Cerebellar nuclear complex (tissue), 1 donor: ENCODE data around the gene XPO6.
"Not testable (repeated sequence)": the region's sequence is repeated elsewhere in the genome, so short reads cannot be mapped to it uniquely, and the experiment has no call there.

Source experiments
- DNase-seq, 2 experiments: peaks; one replicate each; lab custom pipeline; 2025; lab: John Stamatoyannopoulos, UW

The XPO6 gene, protein sequence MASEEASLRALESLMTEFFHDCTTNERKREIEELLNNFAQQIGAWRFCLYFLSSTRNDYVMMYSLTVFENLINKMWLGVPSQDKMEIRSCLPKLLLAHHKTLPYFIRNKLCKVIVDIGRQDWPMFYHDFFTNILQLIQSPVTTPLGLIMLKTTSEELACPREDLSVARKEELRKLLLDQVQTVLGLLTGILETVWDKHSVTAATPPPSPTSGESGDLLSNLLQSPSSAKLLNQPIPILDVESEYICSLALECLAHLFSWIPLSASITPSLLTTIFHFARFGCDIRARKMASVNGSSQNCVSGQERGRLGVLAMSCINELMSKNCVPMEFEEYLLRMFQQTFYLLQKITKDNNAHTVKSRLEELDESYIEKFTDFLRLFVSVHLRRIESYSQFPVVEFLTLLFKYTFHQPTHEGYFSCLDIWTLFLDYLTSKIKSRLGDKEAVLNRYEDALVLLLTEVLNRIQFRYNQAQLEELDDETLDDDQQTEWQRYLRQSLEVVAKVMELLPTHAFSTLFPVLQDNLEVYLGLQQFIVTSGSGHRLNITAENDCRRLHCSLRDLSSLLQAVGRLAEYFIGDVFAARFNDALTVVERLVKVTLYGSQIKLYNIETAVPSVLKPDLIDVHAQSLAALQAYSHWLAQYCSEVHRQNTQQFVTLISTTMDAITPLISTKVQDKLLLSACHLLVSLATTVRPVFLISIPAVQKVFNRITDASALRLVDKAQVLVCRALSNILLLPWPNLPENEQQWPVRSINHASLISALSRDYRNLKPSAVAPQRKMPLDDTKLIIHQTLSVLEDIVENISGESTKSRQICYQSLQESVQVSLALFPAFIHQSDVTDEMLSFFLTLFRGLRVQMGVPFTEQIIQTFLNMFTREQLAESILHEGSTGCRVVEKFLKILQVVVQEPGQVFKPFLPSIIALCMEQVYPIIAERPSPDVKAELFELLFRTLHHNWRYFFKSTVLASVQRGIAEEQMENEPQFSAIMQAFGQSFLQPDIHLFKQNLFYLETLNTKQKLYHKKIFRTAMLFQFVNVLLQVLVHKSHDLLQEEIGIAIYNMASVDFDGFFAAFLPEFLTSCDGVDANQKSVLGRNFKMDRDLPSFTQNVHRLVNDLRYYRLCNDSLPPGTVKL

DNA sequence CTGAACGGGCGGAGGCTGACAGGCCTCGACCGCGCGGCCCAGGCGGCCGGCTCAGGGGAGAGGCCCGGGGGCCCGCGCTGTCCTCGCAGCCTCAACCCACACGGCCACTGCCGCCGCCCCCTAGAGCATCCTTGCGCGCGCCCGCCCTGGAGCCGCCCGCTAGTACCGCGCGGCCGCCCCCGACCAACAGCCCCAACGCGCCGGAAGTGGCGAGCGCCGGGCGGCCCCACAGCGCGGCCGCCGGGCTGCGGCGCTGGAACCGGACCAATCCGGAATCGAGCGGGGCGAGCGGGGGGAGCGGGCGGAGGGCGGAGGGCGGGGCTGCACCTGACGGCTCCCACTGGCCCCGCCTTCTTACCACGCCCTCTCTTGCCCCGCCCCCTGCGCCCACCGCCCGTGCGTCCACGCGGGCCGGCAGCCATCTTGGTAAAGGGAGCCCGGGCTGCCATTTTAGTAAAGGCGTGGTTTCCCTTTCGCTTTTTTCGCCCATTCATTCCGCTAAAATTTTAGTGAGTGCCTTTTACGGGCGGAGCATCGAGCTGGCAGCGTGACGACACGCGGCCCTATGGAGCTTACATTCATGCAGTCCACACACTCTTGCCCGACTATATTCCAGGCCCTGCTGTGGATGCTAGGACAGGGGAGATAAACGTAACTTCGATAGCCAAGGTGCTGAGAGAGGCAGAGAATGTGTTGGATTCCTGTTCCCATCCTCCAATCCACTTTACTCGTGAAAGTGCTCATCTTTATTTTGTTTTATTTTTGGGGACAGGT is at the start of gene XPO6:
TSS of gene XPO6 (minus strand) at position 208 of the 774 bp plus-strand sequence. CDS start 597 bp downstream, outside the sequence.
- peak; percentile 88 to 91 for DNase-seq

DNA sequence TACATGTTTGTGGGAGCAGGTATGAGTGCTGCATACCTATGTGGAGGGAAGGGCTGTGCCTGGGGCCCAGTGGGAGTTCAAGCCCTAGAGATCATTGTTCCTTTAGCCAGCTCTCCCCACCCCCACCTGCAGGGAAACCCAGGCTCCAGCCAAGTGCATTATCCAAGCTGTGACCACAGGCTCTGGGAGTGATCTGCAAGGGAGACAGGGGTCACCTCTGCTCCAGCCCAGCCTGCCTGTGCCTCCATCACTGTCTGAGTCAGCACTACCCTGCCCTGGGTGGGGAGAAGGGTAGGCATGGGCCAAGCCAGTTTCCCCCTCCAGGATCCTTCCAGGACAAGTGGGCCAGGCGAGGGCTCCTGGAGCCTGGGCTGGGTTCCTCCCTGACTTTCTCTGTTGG is 48.4 kb upstream of the XPO6 start:
- DNase-seq = no peak

DNA sequence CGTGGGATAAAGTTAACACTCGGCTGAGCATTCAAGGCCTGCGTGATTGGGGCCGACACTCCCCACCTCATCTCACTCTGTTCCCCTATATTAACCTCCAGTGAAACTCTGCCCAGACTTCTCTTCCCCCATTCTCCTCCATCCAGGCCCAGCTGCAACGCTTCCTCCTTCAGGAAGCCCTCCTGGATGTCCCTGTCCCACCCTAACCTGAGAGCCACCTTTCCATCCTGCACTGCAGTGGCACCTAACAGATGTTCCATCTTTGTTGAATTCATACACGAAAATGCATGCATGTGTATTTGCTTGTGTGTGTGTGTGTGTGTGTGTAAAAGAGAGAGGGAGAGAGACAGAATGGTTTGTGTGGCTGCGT is 48.0 kb upstream of the XPO6 start:
- no peak for DNase-seq

DNA sequence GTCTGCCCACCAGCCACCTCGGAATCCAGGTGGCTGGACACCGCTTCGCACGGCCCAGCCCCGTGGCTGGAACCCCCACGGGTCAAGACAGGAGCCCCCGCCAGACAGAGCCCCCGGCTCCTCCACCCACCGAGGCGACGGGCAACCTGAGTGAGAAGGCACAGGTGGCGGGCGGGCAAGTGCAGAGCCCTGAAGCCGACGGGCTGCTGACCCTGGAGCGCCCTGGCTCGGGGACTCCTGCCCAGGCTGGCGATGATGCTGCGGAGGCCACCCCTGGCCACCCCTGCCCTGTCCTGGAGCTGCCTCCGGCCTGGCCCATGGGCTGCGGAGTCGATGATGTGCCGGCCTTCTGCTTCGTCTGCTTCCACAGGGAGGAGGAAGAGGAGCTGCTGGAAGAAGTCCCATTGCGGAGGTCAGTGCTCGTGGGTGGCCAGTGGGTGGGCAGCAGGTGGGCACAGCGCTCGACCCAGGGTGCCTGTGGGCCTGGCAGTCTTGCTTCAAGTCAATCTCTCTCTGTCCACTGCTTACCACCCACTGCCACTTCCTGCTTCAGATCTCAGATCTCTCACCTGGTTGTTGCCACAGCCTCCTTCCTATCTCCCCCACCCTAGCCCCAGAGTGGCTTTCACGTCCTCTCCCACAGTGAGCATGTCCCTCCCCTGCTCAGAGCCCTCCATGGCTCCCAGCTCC is 47.5 kb upstream of the XPO6 start:
- DNase-seq = no peak

DNA sequence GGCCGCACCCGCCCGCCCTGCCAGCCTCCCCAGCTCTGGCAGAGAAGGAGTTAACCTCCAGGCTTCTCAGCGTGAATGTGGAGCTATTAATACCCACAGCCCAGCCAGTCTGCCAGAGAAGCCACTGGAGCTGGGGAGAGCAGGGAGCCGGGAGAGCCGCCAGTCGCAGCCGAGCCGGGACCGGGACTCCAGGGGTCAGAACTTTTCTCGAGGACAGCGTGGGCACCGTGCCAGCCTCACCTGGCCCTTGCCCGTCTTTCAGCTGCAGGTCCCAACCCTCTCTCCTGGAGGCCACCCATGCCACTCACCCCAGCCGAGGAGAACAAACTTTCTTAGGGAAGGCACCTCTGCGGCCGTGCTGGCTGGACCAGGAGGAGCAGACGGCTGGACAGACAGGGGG is 46.8 kb upstream of the XPO6 start:
- DNase-seq = peak; percentile 17 to 26

DNA sequence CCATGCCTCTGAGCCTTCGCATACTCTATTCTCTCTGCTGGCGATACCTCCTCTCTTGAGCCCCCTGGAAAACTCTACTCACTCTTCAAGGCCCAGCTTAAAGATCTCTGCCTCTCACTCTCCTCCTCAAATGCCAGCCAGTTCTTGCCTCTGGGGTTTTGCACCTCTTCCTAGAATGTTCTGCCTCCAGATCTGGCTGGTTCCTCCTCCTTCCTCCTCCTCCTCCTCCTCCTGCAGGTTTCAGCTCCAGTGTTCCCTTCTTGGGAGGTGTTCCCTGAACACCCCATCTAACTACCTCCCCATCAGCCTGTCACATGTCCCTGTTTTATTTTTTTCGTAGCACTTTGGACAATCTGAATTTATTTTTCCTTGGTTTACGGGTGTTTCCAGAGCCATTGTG is 45.5 kb upstream of the XPO6 start:
- DNase-seq = no peak

DNA sequence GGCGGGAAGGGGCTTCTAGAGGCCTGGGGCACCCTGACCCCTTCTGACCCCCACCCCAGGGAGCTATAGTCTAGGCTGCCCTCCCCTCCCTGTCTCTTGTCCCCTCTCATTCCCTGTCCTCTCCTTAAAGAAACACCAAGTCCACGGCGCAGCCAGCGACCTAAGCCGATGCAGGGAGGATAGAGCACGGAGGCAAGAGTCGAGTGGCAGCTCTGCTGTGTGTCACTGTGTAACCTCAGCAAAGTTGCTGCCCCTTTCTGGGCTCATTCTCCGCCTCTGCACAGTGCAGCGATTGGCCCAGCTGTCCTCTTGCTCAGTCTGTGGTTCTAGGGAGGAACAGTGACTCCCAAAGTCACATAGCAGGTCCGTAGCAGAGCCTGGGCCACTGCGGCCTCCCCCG is 44.1 kb upstream of the XPO6 start:
- DNase-seq = no peak

DNA sequence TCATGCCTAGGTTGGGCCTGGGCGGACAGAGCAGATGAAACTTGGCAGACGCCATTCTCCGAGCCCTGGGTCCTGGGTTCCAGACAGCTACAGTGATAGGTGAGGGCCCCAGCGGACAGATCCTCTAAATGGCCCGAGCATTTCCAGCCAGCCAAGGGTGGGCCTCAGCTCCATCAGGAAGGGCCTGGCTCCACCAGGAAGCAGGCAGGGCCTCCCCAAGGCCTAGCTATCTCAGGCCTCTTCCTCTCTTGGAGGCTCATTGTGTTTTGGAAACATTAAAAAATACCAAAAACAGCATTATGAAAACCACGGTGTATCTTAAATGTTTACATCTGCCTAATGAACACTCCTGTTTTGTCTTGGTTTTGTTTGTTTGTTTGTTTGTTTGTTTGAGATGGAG is 42.4 kb upstream of the XPO6 start:
- no peak for DNase-seq

DNA sequence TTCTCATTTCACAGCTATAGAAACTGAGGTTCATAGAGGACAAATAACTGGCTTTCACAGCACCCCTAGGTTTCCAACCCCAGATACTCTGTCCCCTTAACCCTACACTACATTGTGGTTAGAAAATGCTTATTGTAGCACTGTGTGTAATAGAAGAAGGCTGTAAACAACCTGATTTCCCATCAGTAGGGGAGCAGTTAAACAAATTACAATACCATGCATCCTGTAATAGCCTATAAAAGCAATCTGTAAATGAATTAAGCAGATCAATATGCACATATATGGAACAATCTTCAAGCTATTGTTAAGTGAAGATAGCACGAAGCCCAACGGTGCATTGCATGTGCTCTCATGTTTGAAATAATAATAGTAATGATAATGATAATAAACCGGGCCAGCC is 39.2 kb upstream of the XPO6 start:
- no peak for DNase-seq

DNA sequence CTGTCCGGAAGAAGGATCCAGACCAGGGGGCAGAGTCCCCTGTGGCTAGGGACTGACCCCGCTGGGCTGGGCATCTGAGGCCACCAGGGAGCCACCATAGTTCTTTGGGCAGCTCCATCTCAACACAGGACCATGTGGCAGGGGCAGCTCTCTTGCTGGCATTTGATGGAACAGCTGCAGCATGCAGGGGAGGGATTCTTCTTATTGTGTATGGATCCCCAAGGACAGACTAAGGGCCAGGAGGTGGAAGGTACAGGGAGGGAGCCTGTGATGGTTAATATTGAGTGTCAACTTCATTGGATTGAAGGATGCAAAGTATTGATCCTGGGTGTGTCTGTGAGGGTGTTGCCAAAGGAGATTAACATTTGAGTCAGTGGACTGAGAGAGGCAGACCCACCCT is 37.7 kb upstream of the XPO6 start:
- not testable (repeated sequence) for DNase-seq

DNA sequence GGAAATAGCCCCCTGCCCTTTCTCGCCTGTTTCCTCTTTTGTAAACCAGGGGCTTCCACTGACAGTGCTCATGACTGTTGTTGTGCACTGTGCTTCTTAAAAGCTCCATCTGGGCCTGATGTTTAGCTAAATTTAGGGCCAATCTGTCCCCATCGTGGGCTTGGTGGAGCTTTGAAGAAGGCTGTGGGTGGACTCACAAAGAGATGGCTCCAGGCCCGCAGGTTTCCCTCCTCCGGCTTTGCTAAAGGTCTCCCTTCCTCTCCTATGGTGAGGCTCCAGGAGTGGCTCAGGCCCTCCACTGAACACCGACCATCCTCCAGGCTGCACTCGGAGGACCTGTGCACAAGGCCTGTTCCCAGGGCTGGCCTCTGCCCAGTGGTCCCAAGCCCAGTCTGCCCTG is 30.2 kb upstream of the XPO6 start:
- no peak for DNase-seq

DNA sequence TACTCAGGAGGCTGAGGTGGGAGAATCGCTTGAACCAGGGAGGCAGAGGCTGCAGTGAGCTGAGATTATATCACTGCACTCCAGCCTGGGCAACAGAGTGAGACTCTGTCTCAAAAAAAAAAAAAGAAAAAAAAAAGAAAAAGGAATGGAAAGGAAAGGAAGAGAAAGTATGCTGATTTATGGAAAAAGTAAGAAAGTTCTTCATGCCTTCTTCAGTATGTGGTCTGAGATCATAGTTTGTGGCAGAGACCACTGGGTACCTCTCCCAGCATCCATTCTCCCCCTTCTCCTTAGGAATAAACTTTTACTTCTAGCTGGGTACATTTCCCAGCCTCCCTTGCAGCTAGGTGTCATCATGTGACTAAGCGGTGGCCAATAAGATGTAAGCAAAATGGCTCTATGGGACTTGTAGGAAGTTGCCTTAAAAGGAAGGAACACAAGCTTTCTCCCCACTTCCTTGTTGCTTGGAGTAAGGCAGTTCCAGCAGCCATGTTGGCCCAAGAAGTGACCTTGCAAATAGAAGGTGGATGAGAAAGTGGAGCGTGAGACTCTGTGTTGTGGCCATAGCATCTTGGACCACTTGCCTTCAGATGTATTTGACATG is 26.1 kb upstream of the XPO6 start:
- no peak for DNase-seq

DNA sequence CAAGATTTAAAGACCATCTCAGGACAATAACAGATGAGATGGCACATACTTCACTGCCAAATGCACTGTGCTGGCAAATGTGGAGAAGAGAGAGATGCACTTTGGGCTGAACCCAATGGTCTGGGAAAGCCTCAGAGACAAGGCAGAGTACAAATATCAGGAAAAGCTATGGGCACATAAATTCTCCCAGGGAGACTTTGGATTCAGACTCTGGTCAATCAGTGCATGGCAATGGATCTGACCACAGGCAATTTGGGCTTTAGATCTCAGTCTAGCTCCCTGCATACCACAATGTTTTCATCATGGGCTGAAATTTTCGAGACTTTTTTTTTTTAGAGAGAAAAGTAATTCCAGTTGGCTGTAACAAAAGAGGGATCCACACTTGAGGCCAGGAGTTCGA is 20.0 kb upstream of the XPO6 start:
- no peak for DNase-seq

DNA sequence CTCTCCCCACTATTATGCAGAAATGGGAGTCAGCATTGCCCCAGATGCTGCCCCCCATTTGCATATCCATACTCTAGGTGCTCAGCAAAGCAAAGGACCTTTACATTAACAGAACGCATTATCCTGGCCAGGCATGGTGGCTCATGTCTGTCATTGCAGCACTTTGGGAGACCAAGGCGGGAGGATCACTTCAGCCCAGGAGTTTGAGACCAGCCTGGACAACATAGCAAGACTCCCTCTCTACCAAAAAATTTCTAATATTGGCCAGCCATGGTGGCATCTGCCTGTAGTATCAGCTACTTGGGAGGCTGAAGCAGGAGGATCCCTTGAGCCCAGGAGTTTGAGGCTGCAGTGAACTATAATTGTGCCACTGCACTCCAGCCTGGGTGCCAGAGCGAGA is 12.1 kb upstream of the XPO6 start:
- DNase-seq = not testable (repeated sequence)

DNA sequence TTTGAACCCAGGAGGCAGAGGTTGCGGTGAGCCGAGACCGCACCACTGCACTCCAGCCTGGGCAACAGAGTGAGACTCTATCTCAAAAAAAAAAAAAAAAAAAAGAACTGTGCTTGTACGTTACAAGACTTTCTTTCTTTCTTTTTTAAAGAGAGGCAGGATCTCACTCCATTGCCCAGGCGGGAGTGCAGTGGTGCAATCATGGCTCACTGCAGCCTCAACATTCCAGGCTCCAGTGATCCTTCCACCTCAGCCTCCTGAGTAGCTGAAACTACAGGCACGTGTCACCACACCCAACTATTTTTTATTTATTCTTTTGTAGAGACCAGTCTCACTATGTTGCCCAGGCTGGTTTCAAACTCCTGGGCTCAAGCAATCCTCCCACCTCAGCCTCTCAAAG is 8.0 kb upstream of the XPO6 start:
- not testable (repeated sequence) for DNase-seq

DNA sequence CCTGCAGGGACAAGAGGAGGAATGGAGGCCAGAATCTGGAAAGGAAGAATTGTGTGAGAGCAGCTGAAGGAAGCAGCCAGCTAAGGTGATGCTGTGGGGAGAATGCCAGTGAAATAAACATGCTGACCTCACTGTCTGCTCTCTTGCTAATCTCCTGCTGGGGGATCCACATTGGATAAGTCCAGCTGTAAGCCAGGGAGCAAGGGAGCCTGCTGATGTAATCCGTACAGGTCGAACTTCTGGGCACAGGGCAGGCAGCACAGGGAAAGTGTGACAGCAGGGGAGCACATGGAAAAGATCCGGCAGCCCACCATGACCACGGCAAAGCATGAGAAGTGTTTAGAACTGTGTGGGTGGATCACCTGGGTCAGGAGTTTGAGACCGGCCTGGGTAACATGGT is 7.5 kb upstream of the XPO6 start:
- DNase-seq = no peak

DNA sequence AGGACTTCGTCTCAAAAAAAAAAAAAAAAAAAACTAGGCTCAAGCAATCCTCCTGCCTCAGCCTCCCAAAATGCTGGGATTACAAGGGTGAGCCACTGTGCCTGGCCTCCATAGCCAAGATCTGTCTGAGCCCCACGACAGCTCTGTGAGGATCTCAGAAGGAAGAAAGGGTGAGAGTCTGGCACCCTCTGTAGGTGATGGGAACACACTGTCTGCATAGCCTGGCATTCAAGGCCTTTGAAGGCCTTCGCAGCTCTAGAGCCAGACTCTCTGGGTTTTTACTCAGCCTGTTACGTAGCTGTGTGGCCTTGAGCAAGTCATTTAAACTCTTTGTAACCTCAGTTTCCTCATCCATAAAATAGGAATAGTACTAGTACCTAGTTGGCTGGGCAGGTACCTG is 6.3 kb upstream of the XPO6 start:
- no peak for DNase-seq

DNA sequence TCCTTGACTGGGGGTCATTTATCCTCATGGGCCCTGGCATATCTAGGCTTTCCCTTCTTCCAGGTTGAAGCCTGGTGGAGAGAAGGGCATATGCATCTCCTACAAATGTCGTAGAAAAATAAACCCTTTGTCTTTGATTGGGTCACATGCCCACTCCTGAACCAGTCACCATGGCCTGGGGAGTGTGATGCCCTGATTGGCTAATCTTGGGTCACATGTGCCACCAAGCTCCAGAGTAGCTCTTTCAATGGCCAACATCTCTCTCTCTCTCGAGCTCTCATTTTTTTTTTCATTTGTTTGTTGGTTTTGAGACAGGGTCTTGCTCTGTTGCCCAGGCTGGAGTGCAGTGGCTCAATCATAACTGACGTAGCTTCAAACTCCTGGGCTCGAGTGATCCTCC is 5.6 kb upstream of the XPO6 start:
- DNase-seq = no peak

DNA sequence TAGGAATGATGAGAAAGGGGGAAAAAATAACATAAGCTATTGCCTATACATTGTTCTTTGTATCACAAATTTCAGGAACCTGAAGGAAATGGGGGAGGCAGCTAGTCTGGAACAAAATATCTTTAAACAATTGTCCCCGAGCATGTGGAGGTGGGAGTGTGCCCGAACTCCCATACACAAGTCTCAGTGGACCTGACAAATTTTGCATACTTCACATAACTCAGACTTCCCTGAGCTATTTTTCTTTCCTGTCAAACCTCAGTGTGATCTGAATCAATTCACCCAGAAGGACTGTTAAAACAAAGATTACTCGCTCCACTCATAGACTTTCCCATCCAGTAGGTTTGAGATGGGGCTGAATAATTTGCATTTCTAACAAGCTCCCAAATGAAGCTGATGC is 1.6 kb upstream of the XPO6 start:
- no peak for DNase-seq

DNA sequence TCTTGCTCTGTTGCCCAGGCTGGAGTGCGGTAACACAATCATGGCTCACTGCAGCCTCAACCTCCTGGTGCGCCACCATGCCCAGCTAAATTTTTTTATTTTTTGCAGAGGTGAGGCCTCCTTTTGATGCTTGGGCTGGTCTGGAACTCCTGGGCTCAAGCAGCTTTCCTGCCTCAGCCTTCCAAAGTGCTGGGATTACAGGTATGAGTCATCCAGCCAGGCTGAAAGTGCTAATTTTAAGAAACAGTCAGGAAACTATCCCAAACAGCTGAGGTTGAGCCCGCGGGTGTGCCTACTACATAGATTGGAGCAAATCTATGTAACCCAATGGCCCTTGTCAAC is 738 bp upstream of the XPO6 start:
- DNase-seq = no peak

DNA sequence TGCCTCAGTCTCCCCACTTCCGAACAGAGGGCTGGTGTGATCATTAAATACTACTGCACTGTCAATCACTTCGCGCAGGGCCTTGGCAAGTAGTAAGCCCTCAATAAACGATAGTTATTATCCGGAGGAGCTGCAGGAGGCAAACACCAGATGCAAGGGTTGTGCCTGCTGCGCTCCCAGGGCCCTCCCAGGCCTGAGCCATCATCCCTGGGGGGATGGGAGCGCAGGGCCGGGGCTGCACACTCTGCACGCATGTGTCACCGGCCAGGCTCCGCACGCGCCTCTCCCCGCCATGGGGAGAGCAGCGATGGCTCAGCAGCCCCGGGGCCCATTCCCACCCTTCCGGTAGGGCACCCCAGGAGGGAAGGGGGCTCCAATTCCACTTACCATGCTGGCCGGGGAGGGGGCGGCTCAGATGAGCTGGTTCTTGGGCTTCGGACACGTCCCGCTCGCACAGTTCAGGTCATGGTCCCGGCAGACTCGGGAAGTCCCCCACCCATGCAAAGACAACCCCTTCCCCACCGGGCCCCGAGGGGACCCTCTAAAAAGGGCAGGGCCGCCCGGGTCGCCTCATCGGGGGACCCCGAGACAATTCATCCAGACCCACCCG is 681 bp downstream of the XPO6 start:
- DNase-seq = no peak
